GM12875 (cell line): ENCODE measurements around the gene MAP3K12.

Source experiments
- H3K4me3 ChIP-seq: one replicate; pipeline ENCODE4 v1.5.1; 2011; ENCODE audit warnings: low read depth, low read length, control low read depth
- CTCF ChIP-seq: IDR thresholded peaks from 2 replicates; pipeline ENCODE4 v1.5.1; 2011; ENCODE audit warnings: low read depth, mild to moderate bottlenecking, control low read depth, inconsistent platforms, low read length, moderate library complexity, borderline replicate concordance; ENCODE audit not compliant: insufficient read depth

The MAP3K12 gene

GRCh38 chr12:53465679-53466078, 33.6 kb downstream of the MAP3K12 start:
- H3K4me3 ChIP-seq = no peak overlapping the region
- TF ChIP-seq CTCF = no peak

- no peak overlapping the region for H3K4me3 ChIP-seq
- TF ChIP-seq CTCF = no peak
These were observed 34.4 kb downstream of the MAP3K12 start for GRCh38 chr12:53464685-53465418.

- no peak for TF ChIP-seq CTCF
- no peak overlapping the region for H3K4me3 ChIP-seq
These were observed 35.3 kb downstream of the MAP3K12 start for GRCh38 chr12:53463802-53464560.

GRCh38 chr12:53462935-53463334, 36.3 kb downstream of the MAP3K12 start:
- no peak overlapping the region for H3K4me3 ChIP-seq
- TF ChIP-seq CTCF = no peak

GRCh38 chr12:53461591-53461990, 37.7 kb downstream of the MAP3K12 start:
- H3K4me3 ChIP-seq = no peak overlapping the region

GRCh38 chr12:53461059-53461458, 38.2 kb downstream of the MAP3K12 start:
- no peak for TF ChIP-seq CTCF
- H3K4me3 ChIP-seq = no peak overlapping the region

More at GRCh38 chr12:53461591-53461990, 37.7 kb downstream of the MAP3K12 start:
- TF ChIP-seq CTCF = no peak

GRCh38 chr12:53459097-53459496, 40.2 kb downstream of the MAP3K12 start:
- TF ChIP-seq CTCF = no peak
- no peak overlapping the region for H3K4me3 ChIP-seq
